Measurements from ENCODE around the gene DPP10. TPM values are rescaled to one million over a fixed set of nuclear protein-coding genes. Genes with fewer than 3 reads are reported as not detected.

The DPP10 gene
- total and polyA plus RNA-seq, 10 of the 15 experiments (the other 5 are each of a cell fraction or from before 2014, with no cell fraction given) = not detected

GRCh38 chr2:114577657-114578056 lies 135.2 kb downstream of the DPP10 start:
- no peak overlapping the region for H3K9ac ChIP-seq (ENCODE audit: control insufficient read depth, insufficient read depth, low read length)
- SMC1A ChIA-PET (ENCODE audit: uncharacterized antibody, unreplicated experiment) = no interaction called here
- CTCF ChIA-PET = no interaction called here
- ATAC-seq = no peak
- no peak overlapping the region for H3K27ac ChIP-seq (ENCODE audit: control insufficient read depth, insufficient read depth)
- no peaks in the 10 kb centered on the region for H3K27me3 ChIP-seq (replicated peaks in 1 of 2; ENCODE audit: control insufficient read depth in 2 of 2, insufficient read depth in 2 of 2, low read length in 1 of 2)
- H3K4me3 ChIP-seq = no peak overlapping the region
- H3K9me3 ChIP-seq (replicated peaks; ENCODE audit: control insufficient read depth, insufficient read depth, low read length) = no peaks in the 10 kb centered on the region
- 16% methylated on average over 2 of the region's 2 CpGs for WGBS (ENCODE audit: insufficient coverage, insufficient replicate concordance, low lambda C conversion rate, missing lambda C conversion rate)
- no TSS peak for BruUV-seq (replicated peaks)
- no peak overlapping the region for H3K4me2 ChIP-seq (ENCODE audit: control insufficient read depth, insufficient read depth)
- H2AFZ ChIP-seq (ENCODE audit: control insufficient read depth, low read depth, low read length) = no peak overlapping the region
- H3K79me2 ChIP-seq (ENCODE audit: control insufficient read depth, insufficient read depth, low read length) = no peaks in the 10 kb centered on the region
- no peak for FAIRE-seq
- no peak for DNase-seq (ENCODE audit: low read depth, low spot score)
- H3K4me1 ChIP-seq (ENCODE audit: control insufficient read depth, insufficient read depth, low read length) = no peaks in the 10 kb centered on the region
- POLR2A ChIA-PET = no interaction called here
- in situ Hi-C loops (cut with MboI) = no loop called here
- TF ChIP-seq ATF3 (IDR thresholded peaks at IDR 0.05; ENCODE audit: borderline replicate concordance, extremely low read depth, low read depth, low read length) (no peak), BRCA1 (IDR thresholded peaks at IDR 0.05; ENCODE audit: low read depth, low read length) (no peak), RFX5 (IDR thresholded peaks at IDR 0.05; ENCODE audit: low read depth, low read length) (no peak), GATAD2B (conservative IDR thresholded peaks at IDR 0.05; ENCODE audit: low read depth) (no peak), MTA3 (IDR thresholded peaks at IDR 0.05; ENCODE audit: borderline replicate concordance, low read length) (no peak), ESRRA (IDR thresholded peaks at IDR 0.05; ENCODE audit: low read length) (no peak), RUNX3 (IDR thresholded peaks at IDR 0.05; ENCODE audit: low read length) (no peak), EP300 (IDR thresholded peaks at IDR 0.05; ENCODE audit: borderline replicate concordance in 1 of 2, control insufficient read depth in 1 of 2, low read depth in 2 of 2, low read length in 2 of 2) (no peak)
- TF ChIP-seq, protein P1, sequence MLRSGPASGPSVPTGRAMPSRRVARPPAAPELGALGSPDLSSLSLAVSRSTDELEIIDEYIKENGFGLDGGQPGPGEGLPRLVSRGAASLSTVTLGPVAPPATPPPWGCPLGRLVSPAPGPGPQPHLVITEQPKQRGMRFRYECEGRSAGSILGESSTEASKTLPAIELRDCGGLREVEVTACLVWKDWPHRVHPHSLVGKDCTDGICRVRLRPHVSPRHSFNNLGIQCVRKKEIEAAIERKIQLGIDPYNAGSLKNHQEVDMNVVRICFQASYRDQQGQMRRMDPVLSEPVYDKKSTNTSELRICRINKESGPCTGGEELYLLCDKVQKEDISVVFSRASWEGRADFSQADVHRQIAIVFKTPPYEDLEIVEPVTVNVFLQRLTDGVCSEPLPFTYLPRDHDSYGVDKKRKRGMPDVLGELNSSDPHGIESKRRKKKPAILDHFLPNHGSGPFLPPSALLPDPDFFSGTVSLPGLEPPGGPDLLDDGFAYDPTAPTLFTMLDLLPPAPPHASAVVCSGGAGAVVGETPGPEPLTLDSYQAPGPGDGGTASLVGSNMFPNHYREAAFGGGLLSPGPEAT (IDR thresholded peaks at IDR 0.05; ENCODE audit: low read depth) = no peak
- TF ChIP-seq, protein P2, sequence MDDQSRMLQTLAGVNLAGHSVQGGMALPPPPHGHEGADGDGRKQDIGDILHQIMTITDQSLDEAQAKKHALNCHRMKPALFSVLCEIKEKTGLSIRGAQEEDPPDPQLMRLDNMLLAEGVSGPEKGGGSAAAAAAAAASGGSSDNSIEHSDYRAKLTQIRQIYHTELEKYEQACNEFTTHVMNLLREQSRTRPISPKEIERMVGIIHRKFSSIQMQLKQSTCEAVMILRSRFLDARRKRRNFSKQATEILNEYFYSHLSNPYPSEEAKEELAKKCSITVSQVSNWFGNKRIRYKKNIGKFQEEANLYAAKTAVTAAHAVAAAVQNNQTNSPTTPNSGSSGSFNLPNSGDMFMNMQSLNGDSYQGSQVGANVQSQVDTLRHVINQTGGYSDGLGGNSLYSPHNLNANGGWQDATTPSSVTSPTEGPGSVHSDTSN (IDR thresholded peaks at IDR 0.05; ENCODE audit: insufficient replicate concordance, low read depth, low read length) = no peak
- TF ChIP-seq, protein P3, sequence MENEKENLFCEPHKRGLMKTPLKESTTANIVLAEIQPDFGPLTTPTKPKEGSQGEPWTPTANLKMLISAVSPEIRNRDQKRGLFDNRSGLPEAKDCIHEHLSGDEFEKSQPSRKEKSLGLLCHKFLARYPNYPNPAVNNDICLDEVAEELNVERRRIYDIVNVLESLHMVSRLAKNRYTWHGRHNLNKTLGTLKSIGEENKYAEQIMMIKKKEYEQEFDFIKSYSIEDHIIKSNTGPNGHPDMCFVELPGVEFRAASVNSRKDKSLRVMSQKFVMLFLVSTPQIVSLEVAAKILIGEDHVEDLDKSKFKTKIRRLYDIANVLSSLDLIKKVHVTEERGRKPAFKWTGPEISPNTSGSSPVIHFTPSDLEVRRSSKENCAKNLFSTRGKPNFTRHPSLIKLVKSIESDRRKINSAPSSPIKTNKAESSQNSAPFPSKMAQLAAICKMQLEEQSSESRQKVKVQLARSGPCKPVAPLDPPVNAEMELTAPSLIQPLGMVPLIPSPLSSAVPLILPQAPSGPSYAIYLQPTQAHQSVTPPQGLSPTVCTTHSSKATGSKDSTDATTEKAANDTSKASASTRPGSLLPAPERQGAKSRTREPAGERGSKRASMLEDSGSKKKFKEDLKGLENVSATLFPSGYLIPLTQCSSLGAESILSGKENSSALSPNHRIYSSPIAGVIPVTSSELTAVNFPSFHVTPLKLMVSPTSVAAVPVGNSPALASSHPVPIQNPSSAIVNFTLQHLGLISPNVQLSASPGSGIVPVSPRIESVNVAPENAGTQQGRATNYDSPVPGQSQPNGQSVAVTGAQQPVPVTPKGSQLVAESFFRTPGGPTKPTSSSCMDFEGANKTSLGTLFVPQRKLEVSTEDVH (IDR thresholded peaks at IDR 0.05; ENCODE audit: low read depth, partially characterized antibody) = no peak
- TF ChIP-seq, protein P4, sequence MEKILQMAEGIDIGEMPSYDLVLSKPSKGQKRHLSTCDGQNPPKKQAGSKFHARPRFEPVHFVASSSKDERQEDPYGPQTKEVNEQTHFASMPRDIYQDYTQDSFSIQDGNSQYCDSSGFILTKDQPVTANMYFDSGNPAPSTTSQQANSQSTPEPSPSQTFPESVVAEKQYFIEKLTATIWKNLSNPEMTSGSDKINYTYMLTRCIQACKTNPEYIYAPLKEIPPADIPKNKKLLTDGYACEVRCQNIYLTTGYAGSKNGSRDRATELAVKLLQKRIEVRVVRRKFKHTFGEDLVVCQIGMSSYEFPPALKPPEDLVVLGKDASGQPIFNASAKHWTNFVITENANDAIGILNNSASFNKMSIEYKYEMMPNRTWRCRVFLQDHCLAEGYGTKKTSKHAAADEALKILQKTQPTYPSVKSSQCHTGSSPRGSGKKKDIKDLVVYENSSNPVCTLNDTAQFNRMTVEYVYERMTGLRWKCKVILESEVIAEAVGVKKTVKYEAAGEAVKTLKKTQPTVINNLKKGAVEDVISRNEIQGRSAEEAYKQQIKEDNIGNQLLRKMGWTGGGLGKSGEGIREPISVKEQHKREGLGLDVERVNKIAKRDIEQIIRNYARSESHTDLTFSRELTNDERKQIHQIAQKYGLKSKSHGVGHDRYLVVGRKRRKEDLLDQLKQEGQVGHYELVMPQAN (conservative IDR thresholded peaks at IDR 0.05) = no peak
- no peaks in the 10 kb centered on the region for H3K36me3 ChIP-seq (ENCODE audit: control insufficient read depth in 2 of 2, insufficient read depth in 2 of 2, low read length in 1 of 2)
- RAD21 ChIA-PET (ENCODE audit: unreplicated experiment) = no interaction called here
- intact Hi-C loops (cut with micrococcal nuclease; ENCODE audit: unreplicated experiment) = no loop called here
- H4K20me1 ChIP-seq (ENCODE audit: control insufficient read depth, insufficient read depth) = no peaks in the 10 kb centered on the region

Data from GM12878 (cell line).